Measurements from ENCODE around the gene SMARCD2.

SMARCD2 gene

DNA sequence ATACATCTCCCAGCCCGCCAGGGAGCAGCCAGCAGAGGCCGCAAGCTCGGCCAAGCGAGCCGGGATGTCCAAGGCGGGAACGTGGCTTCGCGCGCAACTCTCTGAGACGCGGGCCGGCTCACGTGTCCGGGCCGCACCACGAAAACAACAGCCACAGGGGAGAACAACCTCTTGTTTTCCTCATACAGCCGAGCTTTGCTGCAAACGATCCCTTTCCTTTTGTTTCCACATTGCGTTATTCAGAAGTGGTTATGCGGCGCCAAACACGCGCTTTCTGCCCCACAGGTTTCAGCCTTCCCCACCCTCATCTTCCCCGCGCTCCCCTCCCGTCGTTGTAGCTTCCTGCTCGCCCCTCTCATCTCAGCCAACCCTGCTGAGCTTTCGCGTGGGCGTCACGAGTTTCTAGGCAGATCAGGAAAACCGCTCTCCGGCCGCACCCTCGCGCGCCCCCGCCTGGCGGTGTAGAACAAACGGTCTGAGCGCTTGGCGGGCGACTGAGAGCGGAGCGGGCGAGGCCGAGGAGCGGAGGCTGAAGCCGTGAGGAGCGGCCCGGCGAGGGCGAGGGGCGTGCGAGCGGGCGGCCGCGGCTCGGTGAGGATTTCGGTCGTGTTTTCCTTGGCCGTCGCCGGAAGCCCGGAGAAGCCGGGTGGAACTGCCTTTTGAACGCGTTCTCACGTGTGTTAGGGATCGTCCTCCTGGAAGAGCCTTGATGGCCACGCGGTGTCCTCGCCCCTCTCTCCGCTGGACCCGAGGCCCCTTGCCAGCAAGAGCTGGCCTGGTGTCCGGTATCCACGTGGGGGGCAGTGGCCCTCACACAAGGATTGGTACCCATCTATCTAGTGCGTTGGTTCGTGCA lies 6.6 kb upstream of the SMARCD2 start:
- peak; percentile 95 for DNase-seq

DNA sequence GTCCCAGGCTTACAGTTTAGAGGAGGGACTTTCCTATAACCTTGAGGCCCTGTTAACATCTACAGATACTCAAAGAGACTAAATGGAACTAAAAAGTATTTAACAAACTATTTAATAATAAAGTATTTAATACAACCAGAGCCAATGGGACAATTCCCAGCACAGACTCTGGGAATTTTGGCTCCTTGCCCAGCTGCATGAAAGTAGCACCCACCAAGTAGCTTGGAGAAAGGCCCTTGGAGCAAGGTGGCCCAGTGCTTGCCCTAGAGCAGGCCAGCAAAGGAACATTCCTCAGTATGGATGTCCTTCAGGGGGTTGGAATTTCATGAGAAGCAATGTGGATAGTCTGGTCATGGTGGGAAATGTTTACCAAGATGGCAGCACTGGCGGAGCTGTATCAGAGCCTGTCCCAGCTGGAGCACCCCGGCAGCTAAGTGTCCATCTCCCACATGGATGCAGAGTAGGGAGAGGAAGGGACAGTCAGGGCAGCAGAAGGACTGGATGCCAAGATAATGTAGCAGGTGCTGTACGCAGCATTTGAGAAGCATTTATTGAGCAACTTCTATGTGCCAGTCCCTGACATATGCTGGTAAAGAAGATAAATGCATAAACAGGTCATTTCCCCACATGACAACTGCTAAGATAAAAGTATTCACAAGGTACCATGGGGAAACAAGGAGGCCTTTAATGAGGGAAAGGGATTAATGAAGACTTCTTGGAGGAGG lies 5.2 kb upstream of the SMARCD2 start:
- DNase-seq: no peak

DNA sequence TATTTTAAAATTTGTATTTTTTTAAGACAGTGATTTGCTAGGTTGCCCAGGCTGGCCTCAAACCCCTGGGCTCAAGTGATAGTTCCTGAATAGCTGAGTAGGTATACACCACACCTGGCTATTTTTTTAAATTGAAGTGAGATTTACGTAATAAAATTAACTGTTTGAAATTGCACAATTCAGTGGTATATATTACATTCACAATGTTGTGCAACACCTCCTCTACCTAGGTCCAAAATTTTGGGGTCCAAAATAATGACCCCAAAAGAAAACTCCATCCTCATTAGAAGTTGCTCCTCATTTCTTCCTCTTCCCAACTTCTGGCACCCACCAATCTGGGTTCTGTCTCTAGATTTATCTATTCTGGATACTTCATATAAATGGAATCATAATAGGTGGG lies 3.0 kb upstream of the SMARCD2 start:
- no peak for DNase-seq

DNA sequence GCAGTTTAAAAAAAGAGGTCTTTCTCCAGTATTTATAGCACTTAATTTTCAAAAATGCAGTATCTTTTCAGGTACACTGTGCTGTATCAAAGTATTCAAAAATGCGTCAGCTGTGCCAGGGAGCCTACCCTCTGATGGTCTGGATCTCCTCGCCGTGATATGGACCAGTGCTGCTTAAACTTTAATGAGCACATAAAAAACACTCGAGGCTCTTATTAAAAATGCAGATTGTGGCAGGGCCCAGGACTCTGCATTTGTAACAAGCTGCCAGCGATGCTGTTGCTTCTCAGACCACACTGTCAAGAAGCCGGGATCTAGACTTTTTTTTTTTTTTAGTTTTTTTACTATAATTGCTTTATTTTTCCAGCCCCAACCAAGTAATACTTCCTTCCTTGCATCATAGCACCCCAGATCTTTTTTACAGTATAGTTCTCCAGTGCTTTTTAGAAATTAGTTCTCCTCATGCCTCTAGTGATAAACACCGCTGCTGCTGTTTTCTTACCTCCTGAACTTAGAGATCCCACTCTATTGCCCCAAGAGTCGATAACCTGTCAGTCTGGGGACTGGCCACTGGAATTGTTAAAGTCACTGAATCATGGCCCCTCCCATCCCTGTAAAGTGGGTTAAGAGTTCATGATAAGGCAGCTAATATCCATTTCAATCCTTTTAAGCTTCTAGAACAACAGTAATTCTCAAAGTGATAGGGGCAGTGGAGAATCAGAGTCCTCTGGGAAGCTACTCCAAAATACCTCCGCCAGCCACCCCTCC lies 1.6 kb upstream of the SMARCD2 start:
- no peak for DNase-seq

DNA sequence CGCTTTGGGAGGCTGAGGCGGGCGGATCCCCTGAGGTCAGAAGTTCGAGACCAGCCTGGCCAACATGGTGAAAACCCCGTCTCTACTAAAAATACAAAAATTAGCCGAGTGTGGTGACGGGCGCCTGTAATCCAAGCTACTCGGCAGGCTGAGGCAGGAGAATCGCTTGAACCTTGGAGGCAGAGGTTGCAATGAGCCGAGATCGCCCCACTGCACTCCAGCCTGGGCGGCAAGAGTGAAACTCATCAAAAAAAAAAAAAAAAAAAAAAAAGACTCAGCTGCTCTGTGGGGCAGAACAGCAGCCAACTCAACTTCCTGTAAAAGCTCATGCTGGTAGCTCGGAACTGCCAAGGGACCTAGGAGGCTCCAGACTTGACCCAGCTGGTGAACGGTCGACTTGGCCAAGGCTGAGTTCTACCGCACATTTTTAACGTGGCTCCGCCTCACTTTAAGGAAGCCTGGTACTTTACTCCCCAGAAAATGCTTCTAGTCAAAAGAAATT lies 953 bp upstream of the SMARCD2 start:
- DNase-seq: peak; percentile 42

DNA sequence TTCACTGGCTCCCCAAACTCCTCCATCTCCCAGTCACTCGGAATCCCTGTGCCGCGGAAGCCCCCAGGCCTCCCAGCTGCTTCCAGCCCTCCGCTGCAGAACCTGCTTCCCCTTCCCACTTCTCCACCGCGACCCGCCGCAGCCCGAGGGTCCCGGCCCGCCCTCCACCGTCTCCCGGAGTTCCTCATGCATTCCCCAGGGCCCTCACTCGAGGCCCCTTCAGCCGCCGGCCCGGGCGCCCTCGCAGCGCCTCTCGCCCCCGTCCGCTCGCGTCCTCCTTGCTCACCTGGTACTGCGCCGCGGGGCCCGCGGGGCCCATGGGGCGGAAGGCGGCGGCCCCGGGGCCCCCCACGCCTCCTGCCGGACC lies 329 bp downstream of the SMARCD2 start:
- DNase-seq: no peak

DNA sequence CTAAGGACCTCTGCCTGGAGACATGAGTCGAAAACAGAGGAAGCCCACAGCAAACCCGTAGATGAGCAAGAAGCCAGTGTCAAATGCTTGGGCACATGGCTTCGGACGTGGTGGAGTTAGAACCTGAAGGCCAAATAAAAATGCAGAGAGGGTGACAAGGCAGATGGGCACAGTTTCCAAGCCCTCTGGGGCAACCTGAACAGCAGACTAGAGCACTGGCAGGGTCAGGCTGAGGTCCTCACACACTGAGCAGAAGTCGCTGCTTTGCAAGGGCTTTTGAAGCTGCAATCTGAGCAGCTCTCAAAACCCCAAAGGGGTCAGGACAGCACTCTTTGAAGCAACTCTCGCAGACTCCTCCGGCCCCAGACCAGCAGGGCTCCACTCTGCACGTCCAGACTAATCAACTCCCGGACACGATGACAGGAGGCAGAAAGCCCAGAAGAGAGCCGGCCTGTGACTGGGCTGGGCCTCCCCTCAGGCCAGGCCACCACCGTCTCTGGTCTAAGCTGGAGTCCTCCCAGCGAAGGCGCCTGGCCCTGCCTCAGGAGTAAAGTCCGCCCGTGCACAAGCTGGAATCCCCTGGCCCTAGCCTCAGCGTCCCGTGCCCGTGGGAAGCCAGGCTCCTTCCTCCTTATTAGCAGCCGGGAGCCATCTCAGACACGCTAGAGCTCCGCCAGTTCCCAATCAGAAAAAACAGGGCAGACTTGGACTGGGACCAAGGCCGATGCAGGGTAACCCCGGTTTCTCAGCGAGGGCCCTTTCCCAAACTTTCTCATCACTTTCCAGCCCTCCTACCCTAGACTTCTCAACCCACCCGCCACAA lies 924 bp downstream of the SMARCD2 start:
- peak; percentile 14 for DNase-seq

DNA sequence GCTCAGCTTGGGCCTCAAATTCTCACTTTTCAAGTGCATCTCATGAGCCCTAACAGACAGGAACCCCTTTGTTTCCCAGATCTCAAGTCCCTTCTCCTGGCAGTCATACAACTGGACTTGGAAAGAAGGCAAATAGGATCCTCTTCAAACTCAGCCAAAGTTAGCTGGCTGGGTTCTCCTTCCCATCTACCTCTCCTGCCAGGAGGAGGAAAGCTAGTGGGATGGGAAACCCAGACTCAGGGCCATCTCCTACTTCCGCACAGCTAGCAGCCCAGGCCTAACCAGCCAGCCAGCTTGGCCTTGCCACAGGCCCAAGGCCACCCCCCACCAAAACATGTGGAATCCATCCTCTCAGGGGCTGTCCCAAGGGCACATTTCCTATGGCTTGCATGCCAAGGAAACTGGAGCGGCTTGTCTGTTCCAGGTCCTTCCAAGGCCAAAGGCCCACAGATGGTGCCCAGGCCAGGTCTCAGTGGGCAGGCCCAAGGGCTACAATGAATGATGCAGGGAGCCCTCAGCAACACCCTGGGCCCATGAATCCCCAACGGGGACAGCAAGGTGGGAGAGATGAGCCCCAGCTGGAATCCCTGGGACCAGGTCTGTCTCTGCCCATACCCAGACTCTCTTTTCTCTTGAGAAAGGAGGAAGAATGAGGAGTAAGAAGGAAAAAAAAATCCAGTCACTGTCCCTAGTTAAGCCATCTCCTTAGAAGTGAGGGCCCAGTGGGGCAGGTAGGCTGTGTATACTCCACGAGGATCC lies 1.7 kb downstream of the SMARCD2 start:
- DNase-seq: no peak

DNA sequence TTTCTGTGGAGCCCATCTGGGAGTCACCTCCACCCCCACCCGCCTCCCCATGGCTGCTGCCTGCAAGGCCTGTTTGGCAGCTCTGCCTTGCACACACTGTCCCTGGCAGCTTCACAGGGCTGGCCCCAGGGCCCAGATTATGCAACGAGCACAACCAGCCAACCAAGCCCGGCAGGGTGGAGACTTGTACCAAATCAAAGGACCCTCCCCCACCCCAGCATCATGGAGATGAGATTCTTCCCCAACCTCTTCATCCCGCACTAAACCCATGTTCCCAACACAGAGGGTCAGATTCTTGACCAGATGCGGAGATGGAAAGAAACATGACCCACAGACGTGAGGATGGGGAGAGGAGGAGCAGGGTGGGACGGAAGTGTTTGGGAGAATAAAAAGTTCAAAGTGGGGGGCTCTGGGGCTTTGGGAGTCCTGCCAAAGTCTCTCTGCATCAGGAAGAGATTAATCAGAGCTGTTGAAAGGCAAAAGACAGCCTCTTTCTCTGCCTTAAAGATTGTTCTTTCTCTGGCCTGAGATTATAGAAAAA lies 3.8 kb downstream of the SMARCD2 start:
- no peak for DNase-seq

DNA sequence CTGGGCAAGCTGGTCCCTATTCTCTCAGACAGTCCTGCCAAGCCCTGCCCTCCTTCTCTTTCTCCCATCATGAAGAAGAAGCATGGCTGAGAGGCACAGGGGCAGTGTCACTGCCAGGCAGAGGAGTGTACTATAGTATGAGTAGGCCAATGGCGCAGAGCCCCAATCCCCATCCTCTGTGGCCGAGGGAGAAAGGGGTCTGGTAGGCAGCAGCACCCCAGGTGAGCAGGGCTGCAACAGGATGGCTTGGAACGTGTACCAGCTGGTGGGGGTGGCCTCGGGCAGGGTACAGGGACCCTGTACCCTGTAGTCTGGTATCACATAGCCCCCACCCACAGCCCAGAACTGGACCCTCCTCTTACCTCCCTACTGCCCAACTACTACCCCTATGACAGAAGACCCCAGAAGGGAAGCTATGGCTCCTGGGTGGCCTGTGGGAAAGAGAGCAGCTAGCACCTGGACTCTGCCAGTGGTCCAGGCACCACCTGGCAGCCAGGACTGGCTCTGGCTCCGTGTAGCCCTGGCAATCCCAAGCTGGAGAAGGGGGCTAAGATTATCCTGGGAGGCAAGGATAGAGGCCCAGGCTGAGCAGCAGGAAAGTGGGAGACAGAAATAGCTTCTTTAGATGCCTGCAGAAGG lies 4.4 kb downstream of the SMARCD2 start:
- DNase-seq: no peak

DNA sequence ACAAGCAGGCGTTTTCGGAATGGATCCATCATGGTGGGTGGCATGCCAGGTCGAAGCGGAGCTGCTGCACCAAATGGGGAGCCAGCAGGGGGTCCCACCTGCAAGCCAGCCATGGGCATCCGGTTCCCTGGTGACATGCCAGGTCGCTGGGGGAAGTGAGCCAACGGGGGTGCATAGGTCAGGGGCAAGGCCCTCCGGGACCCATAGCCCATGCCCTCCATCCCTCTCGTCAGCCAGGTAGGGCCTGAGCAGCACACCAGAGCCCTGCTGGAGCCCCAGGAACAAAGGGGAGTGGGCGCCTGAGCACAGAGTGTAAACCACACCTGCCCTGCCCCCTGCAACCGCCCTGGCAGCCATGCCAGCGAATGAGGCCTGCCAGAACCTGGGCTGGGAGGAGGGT lies 5.0 kb downstream of the SMARCD2 start:
- no peak for DNase-seq

DNA sequence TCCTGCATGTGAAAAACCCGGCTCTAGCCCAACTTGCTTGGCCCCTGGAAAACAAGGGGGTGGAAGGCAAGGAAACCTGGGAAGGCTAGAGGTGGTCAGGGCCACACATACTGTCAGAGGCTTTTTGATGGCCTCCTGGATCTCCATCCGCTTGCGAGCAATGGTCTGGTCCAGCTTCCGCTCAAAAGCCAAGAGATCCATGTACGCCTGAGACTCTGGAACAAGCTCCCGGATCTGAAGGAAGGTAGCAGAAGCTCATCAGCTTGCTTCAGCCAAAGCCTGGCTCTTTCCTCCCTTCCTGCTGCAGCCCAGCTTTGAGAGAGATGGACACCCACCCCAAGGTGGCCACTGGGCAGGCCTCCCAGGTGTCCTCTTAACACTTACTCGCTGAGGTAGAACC lies 5.7 kb downstream of the SMARCD2 start:
- DNase-seq: no peak

DNA sequence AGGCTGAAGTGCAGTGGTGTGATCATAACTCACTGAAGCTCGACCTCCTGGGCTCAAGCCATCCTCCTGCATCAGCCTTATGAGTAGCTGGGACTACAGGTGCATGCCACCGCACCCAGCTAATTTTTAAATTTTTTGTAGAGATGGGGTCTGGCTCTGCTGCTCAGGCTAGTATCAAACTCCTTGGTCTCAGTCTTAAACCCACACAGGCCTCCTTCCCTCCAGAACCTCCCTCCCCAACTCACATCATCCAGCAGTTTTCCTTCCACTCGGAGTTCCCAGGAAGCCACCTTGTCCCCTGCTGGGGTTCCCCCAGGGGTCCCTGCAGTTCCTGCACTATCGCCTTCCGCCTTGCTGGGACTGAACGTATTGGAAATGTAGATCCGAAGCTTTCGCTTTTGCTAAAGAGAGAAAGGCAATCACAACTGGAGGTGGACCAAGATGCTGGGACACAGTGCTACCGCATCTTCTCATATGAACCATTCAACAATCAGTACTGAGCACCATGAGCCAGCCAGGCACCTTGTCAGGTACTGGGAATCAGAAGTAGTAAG lies 7.2 kb downstream of the SMARCD2 start:
- DNase-seq: no peak

DNA sequence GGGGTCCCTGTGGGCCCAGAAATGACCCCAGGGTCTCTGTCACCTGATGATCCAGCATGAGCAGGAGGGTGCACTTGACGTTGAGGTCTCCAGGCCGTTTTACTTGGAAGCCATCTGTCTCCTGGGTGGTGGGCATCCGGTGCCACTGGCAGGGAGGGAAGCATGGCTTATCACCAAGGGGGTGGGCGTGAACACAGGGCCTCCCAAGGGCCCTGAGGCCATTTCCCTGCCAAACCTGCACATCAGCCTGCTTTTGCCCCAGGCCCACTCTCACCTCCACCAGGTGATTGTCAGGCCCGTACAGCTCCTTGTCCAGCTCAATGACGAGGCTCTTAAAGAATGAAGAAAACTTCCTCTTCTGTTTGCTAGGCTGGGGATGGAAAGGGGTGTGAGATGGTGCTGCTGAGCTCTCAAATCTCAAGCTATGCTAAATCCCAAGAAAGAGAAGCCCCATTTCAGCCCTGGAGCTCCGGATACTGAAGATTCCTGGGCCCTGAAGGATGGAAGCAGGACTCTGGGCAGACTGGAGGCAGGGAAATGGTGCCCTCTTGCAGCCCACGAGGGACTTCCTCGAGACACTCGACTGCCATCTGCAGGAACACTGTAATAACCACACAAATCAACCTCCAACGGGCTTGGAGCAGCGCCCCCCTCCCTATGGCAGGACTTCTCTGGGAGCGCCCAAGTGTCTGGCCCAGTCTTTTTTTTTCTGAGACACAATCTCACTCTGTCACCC lies 7.9 kb downstream of the SMARCD2 start:
- peak; percentile 73 for DNase-seq

DNA sequence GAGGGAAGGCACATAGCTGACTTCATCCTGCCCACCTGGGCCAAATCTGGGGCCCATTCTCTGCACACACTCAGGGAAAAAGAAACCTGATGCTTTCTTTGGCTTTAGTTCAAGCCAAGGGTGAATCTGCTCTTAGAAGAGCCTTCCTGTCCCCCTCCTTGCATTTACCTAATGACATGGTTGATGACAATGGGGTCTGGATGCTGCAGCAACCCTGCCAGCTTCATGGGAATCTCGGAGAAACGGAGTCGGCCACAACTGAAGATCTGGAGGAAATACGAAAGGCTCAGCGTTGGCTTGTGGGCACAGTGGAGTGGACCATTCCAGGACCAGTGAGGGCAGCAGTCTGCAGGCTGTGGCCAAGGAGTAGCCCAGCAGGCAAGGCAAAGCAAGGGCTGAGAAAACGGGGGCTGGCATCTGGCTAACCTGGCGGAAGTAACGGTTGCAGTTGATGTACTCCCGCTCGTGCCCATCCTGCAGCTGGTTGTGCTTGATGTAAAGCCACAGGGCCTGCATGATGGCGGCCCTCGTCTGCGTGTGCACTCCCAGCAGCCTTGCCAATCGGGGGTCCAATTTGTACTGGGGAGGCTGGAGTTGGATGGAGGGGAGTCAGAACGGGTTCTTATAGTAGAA lies 8.6 kb downstream of the SMARCD2 start:
- DNase-seq: no peak

DNA sequence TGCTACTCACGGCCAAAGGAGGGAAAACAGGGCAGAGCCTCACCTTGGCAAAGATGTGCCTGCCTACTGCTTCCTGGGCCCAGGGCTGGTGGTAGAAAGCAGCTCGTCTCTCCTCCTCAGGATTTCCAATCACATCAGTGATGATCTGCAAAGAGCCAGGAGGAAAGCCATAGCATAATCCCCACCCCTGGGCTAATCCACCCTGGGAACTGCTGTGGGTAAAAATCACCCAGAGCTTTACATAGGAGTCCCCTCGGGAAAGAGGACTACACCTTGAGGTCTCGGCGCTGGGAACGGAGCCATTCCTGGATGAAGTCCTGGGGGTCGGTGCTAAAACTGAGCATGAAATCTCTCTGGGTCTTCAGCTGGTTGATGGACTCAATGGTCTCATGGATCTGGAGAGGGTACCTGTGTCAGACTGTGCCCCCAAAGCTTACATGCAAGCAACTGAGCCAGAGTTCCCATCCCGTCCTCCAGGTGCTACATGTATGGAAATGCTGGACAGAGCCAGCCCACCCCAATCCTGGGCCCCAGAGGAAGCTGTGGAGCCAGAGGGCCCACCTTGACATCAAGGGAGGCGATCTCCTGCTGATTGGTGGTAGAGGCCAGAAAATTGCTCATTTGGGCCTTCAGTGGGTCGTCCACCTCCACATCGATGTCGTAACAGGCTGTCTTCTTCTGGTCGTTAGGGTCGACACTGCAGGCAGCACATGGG lies 9.3 kb downstream of the SMARCD2 start:
- DNase-seq: no peak

DNA sequence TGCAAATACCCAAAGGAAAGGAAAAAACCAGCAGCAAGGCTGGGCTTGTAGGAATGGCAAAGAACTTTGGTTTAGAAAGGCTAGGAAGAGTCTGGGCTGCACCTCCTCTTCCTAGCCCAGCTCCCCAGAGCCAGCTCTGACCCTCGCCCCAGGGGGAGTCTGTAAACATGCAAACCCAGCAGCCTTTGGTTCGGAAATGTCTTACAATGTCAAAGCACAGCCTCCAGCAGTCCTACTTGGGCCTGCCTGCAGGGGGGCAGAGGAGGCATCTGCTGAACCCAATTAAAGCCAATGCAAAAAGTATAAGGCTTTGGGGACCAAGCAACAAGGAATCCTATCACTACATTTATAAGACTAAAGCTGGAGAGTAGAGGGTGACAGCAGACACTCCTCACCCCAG lies 10.0 kb downstream of the SMARCD2 start:
- no peak for DNase-seq

DNA sequence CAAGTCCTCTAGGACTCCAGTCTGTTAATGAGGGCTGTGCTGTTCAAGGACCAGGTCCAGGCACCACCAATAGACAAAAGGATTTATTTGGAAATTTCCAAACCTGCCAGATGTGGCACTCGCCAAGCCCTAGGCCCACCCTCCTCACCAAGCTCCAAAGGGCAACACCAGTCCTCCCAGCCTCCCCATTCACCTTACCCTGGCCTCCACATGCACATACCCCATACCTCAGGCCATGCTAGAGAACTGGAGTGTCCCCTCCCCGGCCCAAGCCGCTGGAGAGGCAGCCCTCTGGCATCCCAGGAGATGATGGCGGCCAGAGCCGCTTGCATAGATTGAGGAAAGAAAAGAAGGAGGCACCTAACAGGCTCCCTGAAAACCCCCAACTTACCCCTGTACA lies 10.5 kb downstream of the SMARCD2 start:
- no peak for DNase-seq

DNA sequence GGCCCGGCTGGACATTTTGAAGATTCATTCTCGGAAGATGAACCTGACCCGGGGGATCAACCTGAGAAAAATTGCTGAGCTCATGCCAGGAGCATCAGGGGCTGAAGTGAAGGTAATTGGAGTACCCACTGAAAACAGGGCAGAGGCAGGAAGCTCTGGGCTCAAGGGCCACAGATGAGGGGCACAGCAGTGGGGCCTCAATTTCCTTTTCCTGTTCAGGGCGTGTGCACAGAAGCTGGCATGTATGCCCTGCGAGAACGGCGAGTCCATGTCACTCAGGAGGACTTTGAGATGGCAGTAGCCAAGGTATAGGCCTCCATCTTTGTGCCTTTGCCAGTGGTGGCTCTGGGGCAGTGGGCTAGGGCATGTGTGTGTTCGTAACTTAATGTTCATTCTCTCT lies 11.0 kb downstream of the SMARCD2 start:
- no peak for DNase-seq
